NCI-H2171 (cell line): ENCODE data around the gene NHS.

Experiments used
- DNase-seq: peaks from one replicate; lab custom pipeline; 2025; lab: John Stamatoyannopoulos, UW

NHS gene

DNA sequence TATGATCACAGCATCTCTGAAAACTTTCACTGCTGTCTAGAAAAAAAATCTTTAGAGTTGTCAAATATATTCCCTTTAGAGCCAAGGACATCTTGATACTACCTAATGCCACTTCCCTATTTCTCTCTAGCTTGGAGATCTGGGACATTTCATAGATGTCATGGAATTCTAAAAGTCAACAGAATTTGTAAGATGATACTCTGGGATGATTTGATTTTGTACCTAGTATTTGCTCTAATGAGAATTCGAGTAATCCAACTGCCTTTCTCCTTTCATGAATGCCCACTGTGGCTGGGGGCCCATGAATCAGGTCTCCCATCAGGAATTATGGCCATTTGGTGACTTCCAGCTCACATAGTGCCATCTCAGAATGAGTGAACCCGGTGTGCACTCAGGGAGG is 73.2 kb downstream of the NHS start:
- DNase-seq = no peak

GRCh38 chrX:17449866-17450265 is 74.9 kb downstream of the NHS start:
- no peak for DNase-seq

GRCh38 chrX:17453788-17454187 is 78.8 kb downstream of the NHS start:
- no peak for DNase-seq

DNA sequence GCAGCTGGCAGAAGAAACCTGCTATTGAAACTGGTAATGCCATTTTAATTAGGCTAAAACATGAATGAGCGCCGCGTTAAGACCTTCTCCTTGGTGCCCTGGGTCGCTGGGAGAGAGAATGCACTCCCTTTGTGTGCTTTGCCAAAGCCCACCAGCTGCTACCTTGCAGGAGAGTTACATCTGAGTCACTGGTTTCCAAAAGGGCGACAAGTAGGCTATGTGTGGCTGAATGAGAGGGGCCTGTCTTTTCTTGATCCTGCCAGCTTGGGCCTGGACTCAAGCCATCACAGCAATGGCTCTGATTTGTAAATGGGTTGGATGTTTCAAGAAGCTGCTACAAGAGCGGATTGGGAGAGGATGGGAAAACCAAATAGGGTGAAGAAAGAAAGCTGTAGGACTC is 81.5 kb downstream of the NHS start:
- DNase-seq = peak; percentile 11

GRCh38 chrX:17459008-17459611 is 84.1 kb downstream of the NHS start:
- peak; percentile 81 for DNase-seq

DNA sequence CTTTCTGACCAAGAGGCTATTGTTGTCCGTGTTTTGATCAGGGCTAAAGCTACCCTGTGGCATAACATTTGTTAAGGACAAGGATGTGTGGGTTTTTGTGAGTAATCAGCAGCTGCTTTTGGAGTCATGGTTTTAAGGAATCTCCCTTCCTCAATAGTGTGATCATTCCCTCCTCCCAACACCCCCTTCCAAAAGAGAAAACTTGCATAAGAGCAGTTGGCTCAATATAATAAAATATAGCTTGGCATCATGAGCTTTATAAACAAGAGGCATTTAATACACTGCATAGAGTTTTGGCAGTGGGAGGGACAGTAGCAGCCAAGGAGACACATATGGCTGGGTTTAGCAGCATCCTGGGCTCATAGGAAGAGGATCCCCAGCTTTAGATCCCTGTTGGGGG is 84.7 kb downstream of the NHS start:
- DNase-seq = no peak

- no peak for DNase-seq
Measured at GRCh38 chrX:17462881-17463280, 87.9 kb downstream of the NHS start.

DNA sequence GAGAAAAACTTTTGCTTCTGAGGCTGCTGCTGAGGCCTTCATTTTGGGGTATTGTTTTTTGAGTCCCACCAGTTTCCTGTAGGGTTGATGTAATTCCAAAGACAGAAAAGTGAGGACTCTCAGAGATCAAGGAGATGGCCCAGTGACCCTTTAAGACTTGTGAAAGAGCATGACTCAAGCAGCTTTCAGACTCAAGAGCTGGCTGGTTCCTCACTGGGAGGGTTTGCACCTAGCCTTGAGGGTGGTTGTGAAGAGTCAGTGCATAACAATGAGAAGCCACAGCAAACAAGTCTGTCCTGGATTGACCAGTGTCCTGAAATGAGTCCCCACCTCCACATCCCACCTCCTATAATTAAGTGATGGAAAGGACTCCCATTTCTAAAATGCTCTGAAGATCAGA is 89.2 kb downstream of the NHS start:
- no peak for DNase-seq

- no peak for DNase-seq
Measured at GRCh38 chrX:17465201-17465600, 90.2 kb downstream of the NHS start.

DNA sequence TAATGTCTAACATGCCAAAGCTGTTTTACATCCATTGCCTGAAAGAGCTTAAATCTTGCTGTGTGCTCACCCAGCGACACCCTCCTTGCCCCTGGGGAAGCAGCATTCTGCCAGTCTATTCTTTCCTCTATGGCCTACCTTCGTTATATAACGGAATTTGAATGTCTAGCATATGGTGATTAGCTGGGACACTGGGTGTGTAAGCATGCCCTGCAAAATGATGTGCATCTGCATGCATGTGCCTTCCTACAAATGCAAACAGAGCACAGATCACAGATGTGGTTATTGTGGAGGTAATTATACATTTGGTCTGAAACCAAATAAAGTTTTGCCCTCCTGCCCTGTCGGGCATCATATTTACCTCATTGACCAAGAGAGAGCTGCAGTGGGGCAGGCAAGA is 90.8 kb downstream of the NHS start:
- DNase-seq = no peak

- DNase-seq = no peak
Measured at GRCh38 chrX:17470136-17470535, 95.1 kb downstream of the NHS start.

GRCh38 chrX:17471121-17471520 is 96.1 kb downstream of the NHS start:
- no peak for DNase-seq

DNA sequence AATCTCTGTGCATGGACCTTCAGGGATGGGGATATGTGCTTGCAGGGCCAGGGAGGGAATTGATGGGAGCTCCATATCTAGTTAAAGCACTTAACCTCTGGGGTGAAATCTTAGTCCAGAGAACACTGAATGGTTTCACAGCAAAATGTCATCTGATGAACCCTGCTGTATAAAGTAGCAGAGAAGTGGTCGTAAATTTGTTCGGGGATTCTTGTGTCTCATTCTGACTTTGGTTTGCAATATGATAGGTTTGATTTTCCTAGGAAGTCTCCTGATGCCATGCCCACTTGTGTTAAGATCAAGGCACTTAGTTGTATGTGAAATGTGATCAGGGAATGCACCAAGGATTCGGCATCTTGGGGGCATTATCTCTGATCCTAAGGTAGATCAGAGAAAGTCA is 96.9 kb downstream of the NHS start:
- DNase-seq = no peak

DNA sequence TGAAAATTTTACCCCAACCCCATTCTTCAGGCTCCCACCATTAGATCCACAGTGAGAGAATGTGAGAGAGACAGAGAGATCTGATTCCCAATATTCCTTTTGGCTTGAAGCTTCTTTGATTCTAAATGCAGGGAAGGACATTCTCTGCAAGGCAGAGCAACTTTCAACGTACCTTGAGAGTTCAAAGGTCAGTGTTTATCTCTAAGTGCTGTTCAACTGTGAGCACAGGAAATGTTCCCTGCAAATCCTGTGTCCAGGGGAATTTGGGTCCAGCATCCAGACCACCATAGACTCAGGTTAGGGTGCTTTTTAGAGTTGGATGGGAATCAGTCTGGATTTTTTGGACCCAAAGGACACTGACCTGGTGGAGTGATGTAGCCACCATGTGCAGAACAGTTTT is 97.4 kb downstream of the NHS start:
- no peak for DNase-seq

DNA sequence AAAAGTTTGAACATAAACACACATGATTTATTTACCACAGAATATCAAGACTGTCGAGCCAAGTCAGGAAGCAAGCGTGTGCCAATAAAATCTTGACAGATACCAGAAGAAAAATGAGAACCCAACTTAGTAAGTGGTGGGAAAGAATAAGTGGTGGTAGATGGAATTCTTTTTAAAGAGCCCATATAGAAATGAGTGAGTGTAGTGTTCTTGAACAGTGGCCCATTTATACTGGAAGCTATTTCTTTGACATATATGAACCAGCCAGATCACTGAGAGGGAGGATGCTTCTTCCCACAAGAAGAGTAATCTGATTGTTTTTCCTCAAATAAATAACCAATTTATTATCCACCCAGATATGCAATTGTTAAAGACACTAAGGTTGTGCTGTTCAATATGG is 98.0 kb downstream of the NHS start:
- DNase-seq = no peak

DNA sequence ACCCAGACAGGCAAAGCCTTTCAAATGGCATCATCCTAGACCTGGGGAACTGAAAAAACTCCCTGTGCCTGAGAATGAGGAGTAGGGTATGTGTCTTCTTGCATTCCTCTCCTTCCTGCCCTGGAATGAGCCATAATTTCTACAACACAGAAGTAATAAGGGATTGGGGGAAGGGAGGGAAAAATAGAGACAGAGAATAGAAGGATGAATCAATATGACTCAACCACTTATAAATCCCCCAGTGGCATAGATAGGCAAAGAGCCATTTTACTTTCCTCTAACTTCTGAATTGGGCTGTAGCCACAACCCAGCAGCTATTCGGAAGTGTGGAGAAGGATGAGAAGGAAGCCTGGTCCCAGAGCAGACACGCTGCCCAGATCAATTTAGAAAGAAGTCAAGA is 99.9 kb downstream of the NHS start:
- no peak for DNase-seq

DNA sequence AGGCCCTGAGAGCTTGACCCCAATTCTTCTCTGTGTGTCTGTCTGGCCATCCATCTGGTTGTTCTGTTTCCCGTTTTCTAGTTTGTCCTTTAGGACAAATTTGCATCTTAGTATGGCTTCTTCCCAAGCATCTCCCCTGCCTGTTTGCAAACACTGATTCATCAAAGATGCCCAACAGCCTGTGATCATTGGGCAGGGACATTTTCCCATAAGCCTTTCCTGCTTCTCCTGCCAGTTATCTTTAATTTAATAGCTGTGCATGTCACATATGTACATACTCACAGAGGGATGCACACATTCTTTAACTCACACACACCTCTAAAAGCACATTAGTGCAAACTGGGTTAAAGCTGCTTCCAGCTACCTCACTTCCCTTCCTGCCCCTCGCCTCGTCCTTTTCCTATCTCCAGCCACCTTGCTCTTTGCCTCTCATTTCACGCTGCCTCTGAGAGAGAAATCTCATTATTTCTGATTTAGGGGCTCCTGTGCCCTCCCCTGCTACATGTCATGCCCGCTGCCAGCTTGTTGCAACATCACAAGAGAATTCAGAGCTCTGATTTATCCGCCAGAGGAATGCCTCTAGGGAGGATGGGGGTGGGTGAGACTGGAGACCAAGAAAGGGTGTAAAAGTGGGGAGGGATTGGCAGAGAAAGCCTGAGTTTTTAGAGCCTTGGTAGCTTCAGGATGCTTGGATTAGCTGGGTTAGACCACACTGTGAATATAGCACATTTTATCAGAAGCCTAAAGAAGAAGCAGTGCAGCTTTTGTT is 100.6 kb downstream of the NHS start:
- DNase-seq = no peak

DNA sequence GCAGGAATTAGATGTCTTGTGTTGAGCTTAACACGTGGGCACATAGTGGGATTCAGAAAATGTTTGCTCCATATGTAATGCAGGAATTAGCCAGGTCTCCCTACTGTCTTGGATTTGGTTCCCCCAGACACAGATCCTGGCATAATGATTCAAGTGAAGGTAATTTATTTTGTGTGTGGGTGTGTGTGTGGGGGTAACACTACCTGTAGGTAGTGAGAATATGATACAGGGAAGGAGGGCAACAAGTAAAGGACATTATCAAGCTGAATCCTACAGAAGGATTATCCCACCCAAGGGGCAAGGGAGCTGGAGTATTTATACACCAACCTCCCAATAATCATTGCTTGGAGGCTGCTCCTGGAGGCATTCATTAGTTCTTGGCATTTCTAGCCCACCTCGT is 101.4 kb downstream of the NHS start:
- no peak for DNase-seq

- no peak for DNase-seq
Measured at GRCh38 chrX:17481086-17481485, 106.1 kb downstream of the NHS start.

GRCh38 chrX:17484592-17484991 is 109.6 kb downstream of the NHS start:
- no peak for DNase-seq

DNA sequence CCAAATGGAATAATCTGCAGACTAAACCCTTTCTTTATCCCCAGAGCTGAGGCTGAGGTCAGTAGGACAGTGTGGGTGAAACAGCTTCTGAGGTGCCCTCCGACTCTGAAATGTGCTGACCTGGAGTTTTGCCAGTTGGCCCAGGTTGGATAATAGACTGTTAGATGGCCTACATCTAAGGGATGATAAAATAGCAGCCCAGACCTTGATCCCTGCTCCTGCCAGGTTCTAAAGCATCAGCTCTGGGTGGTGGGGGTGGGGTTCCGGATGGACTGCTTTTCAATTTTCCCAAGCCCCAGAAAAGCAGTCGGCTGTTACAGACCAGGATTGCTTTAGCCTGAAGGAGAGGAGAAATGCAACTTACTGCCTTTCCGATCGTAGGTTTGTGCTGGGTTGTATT is 110.4 kb downstream of the NHS start:
- DNase-seq = no peak

DNA sequence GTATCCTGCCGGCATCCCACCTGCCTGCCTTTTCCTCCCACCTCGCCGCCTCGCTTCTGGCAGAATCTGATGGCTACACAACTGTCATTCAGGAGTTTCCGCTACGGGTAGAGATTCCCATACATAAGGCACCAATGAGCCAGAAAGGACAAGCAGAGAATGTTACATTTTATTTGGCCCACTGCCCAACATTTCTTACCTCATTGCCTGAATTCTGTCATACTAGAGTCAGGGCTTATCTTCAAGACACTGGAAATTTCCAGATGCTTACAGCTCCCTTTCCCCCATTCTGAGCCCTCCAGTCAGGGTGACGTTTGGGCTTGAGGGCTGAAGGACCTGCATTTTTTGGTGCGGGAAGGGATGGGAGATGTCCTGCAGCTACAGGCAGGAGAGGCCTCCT is 113.0 kb downstream of the NHS start:
- no peak for DNase-seq

DNA sequence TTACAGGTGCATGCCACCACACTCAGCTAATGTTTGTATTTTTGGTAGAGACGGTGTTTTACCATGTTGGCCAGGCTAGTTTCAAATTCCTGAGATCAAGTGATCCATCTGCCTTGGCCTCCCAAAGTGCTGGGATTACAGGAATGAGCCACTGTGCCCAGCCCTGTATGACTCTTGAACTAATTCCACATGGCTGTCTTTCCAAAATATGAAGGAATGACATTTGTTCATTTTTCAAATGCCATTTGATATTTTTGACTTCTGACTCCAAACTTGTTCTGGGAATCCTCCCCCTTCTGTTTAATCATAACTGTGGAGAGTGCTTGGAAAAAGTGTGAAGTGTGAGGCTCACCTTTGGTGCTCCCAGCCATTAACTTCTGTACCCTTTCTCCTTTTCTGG is 119.2 kb downstream of the NHS start:
- DNase-seq = no peak

DNA sequence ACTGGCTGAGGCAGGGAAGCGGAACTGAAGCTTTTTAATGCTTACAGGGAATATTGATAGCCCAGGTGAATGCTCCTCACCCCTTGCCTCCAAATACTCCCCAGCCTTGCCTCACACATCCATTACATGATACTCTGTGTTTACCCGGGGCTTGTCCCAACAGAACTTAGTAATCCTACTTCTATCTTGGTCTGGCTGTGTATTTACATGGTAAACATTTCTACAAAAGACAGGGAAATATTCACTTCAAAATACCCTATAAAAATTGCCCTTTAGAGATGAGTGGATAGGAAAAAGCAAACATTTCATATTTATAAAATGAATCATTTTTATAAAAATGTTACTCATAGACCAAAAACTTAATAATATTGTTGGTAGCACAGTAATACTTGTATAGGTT is 120.1 kb downstream of the NHS start:
- no peak for DNase-seq
